ENCODE measurements around the gene FEN1.

The FEN1 gene

GRCh38 chr11:61817471-61818202, 24.9 kb downstream of the FEN1 start:
- DNase-seq (ENCODE audit: low spot score), result no peak

DNA sequence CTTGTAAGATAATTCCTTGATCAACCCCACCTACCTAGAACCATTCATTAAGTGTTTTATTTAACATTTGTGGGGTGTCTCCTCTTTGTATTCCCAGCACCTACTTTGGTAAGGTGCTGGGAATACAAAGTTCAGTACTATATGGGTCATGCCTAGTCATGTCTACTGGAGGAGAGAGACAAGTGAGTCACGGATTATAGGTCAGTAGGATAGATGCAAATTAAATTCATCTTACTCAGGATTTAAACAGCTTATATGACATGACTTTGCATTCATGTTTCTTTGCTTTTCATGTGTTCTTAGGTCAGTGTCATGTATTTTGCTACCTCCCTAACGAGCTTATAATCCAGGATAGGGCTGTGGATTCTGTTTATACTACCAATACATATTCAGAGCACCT, 27.5 kb downstream of the FEN1 start:
- peak; percentile 51 for DNase-seq (ENCODE audit: low spot score)

GRCh38 chr11:61826930-61827570, 34.3 kb downstream of the FEN1 start:
- no peak for DNase-seq (ENCODE audit: low spot score)

- DNase-seq (ENCODE audit: low spot score), result peak; percentile 92
Measured at GRCh38 chr11:61827571-61828378, 35.1 kb downstream of the FEN1 start, which contains the start of gene FADS2. Gene FADS2 (plus strand): TSS chr11:61828300. CDS start chr11:61828391, 91 bp downstream.

- DNase-seq (ENCODE audit: low spot score), result no peak
Measured at GRCh38 chr11:61828379-61828628, 35.6 kb downstream of the FEN1 start.

GRCh38 chr11:61828629-61829407, 36.1 kb downstream of the FEN1 start:
- DNase-seq (ENCODE audit: low spot score), result peak; percentile 50

DNA sequence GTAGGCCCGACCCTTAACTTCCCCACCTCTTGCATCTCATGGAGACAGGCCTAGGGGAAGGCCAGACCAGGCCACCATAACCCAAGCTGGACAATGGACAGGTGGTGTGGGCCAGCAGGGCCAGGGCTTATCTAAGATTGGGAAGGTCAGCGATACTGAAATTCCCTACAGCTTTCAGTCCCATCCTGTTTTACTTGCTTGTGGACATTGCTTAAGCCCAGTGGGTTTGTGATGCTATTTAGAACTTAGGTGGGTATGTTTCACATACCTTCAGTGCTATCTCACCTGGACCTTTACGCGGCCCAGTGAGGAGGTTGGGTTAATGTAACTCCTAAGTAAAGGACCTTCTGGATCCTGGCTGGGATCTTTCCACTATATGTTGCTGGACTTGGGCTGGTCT, 37.1 kb downstream of the FEN1 start:
- DNase-seq (ENCODE audit: low spot score), result no peak

DNA sequence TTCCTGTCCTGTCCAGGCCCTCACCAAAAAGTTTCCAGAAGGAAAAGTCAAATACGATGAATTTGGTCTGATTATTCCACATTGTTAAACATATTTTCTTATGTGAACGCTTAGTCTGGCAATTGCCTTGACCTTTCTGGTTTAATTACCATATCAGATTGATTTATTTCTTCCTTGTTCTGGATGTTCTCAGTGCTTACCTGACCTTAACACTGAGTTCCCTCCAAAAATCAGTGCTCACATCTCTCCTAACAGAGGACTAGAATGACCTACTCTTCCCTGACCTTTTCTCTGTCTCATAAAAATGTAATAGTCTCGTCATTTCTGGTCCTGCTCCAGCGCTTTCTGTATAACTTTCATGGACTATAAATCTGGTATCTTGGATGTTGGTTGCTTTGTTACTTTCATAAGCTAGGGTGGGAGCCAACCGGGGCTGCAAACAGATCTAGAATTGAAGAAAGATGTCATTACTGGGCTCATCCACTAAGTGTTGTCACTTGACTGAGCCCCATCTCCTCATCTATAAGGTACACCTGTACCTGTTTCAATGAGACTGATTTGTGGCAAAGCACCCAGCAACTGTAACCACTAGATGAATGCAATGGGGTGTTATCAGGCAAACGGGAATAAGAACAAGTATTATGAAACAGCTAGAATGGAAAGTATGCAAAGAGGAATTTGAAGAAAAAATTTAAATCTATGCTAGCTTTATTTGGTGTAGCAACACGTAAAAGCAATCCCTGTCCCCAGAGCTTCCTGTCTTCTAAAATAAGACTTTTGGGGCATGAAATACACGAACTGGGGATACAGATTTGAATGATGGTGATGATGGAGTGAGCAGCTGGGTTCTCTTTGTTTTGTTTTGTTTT, 37.8 kb downstream of the FEN1 start:
- DNase-seq (ENCODE audit: low spot score), result peak; percentile 70

DNA sequence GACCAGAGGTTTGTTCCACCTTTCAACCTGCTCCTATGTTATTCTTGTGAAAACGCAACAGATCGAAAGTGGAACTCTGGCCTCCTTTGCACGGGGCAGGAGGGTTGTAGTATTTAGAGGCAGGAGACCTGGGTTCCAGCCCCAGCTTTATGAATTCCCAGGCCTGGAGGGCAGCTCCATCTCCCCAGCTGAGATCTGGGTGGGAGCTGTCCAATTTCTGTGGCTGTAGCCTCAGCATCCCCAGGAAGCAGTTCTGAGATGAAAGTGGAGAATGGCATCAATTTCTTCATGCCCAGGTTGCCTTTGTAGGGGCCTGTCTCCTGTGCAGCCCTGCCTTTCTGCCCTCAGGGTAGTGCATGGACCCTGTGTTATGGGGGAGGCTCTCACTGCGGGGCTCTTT, 39.5 kb downstream of the FEN1 start:
- no peak for DNase-seq (ENCODE audit: low spot score)

DNA sequence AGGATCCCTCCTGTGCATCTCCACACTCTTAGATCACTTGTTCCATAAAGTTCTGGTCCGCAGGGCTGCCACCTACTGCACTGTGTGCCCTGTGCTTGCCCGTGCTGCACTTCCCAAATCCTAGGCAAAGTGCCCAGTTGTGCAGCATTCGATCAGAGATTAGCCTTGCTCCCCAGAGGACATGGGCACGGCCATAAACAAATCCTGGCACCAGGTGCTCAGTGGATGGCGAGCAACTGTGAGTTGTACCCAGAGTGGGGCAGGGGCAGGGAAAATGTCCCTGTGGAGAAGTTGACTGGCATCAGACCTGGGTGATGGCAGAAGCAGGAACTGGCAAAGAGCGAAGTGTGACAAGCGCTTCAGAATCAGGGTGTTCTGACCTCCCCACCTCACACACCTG, 40.0 kb downstream of the FEN1 start:
- DNase-seq (ENCODE audit: low spot score), result no peak

DNA sequence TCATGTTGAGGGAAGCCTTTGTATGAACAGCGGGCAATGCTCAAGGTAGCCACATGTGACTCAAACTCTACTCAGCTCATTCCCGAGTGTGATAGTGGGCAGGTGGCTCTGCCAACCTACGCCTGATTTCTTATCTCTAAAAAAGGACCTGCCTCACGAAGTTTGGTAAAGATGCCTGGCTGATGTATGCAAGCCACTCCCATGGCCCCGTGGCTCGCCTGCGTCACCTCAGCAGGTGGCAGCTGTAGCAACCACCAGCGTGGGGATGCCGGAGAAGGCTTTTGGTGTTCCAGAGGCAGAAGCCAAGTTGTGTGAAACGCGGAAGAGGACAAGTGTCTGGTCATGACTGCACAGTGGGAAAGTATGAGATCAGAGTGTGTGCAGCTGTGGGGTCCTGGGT, 40.8 kb downstream of the FEN1 start:
- no peak for DNase-seq (ENCODE audit: low spot score)

GRCh38 chr11:61833926-61834277, 41.2 kb downstream of the FEN1 start:
- no peak for DNase-seq (ENCODE audit: low spot score)

DNA sequence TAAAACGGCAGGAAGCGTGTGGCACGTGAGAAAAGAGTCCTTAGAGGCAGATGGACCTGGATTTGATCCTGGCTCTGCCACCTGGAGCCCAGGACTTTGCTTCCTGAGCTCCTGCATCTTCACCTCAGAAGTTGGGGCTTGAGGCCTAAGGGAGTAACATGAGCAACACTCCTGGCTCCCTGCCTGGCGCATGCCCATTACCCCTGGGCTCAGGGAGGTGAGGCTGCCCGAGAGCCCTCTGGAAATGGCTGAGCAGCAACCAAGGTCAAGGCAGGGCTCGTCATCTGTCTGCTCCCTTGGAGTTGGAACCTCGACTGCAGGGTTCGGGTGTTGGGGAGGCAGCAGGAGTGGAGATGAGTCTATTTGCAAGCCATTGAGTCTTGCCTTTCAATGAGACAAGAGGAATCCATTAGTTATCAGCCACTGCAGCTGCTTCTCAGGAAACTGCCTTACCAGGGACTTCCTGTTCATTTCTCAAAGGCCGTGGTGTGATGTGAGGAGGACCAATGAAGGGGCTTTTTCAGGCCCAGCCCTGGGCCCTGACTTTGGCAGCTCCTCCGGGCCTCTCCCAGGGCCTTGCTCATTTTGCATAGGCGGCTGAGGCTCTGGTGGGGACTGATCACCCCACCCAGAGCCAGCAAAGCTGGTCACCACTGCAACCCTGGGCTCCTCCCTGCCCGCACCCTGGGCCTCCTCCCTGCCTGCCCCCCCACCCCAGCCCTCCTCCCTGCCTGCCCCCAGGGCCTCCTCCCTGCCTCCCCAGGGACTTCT, 41.8 kb downstream of the FEN1 start:
- DNase-seq (ENCODE audit: low spot score), result peak; percentile 82

- no peak for DNase-seq (ENCODE audit: low spot score)
Measured at GRCh38 chr11:61836193-61836592, 43.5 kb downstream of the FEN1 start.

- no peak for DNase-seq (ENCODE audit: low spot score)
Measured at GRCh38 chr11:61837411-61838005, 44.8 kb downstream of the FEN1 start.

DNA sequence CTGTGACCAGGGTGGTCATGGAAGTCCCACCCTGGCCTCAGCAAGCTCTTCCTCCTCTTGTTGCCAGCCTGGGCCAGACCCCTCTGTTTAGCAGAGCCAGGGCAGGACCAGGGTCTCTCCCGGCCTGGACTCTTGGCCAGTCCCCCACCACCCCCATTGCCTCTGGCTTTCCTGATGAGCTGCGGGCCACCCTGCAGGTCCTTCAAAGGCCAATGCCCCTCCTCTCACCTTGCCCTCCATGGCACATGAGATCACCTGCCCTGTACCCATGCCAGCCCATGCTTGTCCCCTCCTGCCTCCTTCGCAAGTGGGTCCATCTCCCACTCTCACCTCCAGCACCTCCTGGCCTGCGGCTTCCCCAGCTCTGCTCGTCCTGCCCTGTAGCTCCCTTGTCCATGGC, 45.8 kb downstream of the FEN1 start:
- DNase-seq (ENCODE audit: low spot score), result no peak

GRCh38 chr11:61838921-61839320, 46.2 kb downstream of the FEN1 start:
- DNase-seq (ENCODE audit: low spot score), result no peak

GRCh38 chr11:61839742-61840141, 47.0 kb downstream of the FEN1 start:
- DNase-seq (ENCODE audit: low spot score), result no peak

GRCh38 chr11:61840371-61840770, 47.7 kb downstream of the FEN1 start:
- no peak for DNase-seq (ENCODE audit: low spot score)
